ENCODE measurements around the gene GAS7. TPM values are rescaled to one million over a fixed set of nuclear protein-coding genes. Genes with fewer than 3 reads are reported as not detected.

Gene GAS7
- total RNA-seq, 1 experiment from 2014 or later, result 6.0 TPM

DNA sequence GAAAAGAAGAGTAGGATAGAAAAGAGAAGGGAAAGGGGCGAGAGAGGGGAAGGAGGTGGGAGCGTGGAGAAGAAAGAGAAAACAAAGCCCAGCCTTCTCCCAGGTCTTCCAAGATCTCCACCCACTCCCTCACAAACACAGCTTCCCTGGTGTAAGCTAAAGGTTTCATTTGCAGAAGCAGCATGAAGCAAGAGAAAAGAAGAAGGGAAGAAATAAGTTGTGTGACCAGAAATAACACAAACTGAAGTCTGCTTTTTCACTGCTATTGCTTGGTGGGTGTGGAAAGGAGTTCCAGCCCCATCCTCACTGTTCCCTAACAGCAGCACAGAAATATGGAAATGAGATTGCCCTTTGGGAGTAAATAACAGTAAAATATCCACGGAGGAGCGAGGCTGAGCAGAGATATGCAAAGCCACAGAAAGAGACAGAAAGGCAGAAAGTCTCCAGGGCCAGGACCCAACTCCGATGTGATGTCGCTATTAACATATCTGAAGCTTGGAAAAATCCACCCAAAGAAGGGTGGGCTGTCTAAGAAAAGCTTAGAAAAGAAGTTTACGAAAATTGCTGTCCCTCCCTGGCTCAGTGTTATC lies 10.3 kb upstream of the GAS7 start:
- no peak overlapping the region for H2BK120ac ChIP-seq (ENCODE audit: low read depth, low read length, poor library complexity, severe bottlenecking)
- no peak overlapping the region for H3K4ac ChIP-seq (ENCODE audit: low read depth, low read length)
- H3K9ac ChIP-seq (ENCODE audit: extremely low read depth, insufficient read length, low read length), result no peak overlapping the region
- no peak overlapping the region for H2BK20ac ChIP-seq (ENCODE audit: low read depth, low read length, poor library complexity, severe bottlenecking)
- H3K23me2 ChIP-seq (ENCODE audit: insufficient read length, low read depth, low read length, poor library complexity, severe bottlenecking), result no peaks in the 10 kb centered on the region
- H2BK15ac ChIP-seq (ENCODE audit: low read depth, low read length), result no peak overlapping the region
- H2AFZ ChIP-seq (ENCODE audit: low read length), result peak overlapping the region; percentile 66
- no peak overlapping the region for H2BK12ac ChIP-seq (ENCODE audit: insufficient read length, low read depth, low read length)
- H3K4me1 ChIP-seq (ENCODE audit: insufficient read depth, low read length), result peaks cover 3% of the 10 kb centered on the region; the same call in 1 of the 2 replicates
- no peak overlapping the region for H3T11ph ChIP-seq (ENCODE audit: low read length)
- H3K9me3 Mint-ChIP-seq, result peaks cover 23% of the 10 kb centered on the region in 2 experiments
- H3K27me3 ChIP-seq (ENCODE audit: insufficient read depth, low read length), result no peaks in the 10 kb centered on the region
- H4K8ac ChIP-seq (replicated peaks; ENCODE audit: insufficient read length, low read depth, low read length), result no peak overlapping the region
- H3K4me2 ChIP-seq (ENCODE audit: insufficient read depth, insufficient read length, low read length), result no peak overlapping the region
- no peaks in the 10 kb centered on the region for H4K20me1 ChIP-seq (ENCODE audit: control insufficient read depth, insufficient read depth, insufficient read length)
- H3K27me3 Mint-ChIP-seq (ENCODE audit: low read depth), result no peaks in the 10 kb centered on the region; the same call in 1 of the 2 replicates
- no peak overlapping the region for H3K14ac ChIP-seq (ENCODE audit: insufficient read depth, low read length)
- H3K23ac ChIP-seq (ENCODE audit: insufficient read length, low read depth, low read length), result no peak overlapping the region
- H3K4me1 Mint-ChIP-seq, result peaks cover 26 to 30% of the 10 kb centered on the region in 2 experiments
- peaks cover 11% of the 10 kb centered on the region for H3K9me3 ChIP-seq (ENCODE audit: control insufficient read depth, low read depth, low read length)
- H3K79me1 ChIP-seq (ENCODE audit: insufficient read depth, low read depth, low read length, poor library complexity, severe bottlenecking), result no peaks in the 10 kb centered on the region
- no peak for DNase-seq
- no peak overlapping the region for H4K5ac ChIP-seq (ENCODE audit: insufficient read length, low read depth, low read length)
- no peak overlapping the region for H4K91ac ChIP-seq (ENCODE audit: insufficient read length, low read depth, low read length)
- no peak overlapping the region for H2AK5ac ChIP-seq (ENCODE audit: insufficient read length, low read length)
- H2BK5ac ChIP-seq (ENCODE audit: insufficient read length, low read length), result no peak overlapping the region
- H3K18ac ChIP-seq (ENCODE audit: insufficient read length, low read depth, low read length), result no peak overlapping the region
- TF ChIP-seq, protein P1, sequence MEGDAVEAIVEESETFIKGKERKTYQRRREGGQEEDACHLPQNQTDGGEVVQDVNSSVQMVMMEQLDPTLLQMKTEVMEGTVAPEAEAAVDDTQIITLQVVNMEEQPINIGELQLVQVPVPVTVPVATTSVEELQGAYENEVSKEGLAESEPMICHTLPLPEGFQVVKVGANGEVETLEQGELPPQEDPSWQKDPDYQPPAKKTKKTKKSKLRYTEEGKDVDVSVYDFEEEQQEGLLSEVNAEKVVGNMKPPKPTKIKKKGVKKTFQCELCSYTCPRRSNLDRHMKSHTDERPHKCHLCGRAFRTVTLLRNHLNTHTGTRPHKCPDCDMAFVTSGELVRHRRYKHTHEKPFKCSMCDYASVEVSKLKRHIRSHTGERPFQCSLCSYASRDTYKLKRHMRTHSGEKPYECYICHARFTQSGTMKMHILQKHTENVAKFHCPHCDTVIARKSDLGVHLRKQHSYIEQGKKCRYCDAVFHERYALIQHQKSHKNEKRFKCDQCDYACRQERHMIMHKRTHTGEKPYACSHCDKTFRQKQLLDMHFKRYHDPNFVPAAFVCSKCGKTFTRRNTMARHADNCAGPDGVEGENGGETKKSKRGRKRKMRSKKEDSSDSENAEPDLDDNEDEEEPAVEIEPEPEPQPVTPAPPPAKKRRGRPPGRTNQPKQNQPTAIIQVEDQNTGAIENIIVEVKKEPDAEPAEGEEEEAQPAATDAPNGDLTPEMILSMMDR (conservative IDR thresholded peaks at IDR 0.05), result no peak
- no peak overlapping the region for H3K4me3 Mint-ChIP-seq
- WGBS (ENCODE audit: extremely low coverage, insufficient read length, low lambda C conversion rate), result no CpG with 5 or more reads among the region's 7 CpGs
- no peaks in the 10 kb centered on the region for H3K79me2 ChIP-seq (ENCODE audit: insufficient read depth, low read length)
- peaks cover 2 to 28% (median 14%) of the 10 kb centered on the region in 3 experiments for H3K36me3 Mint-ChIP-seq (ENCODE audit: insufficient read depth in 1 of 3, low read depth in 3 of 3)
- no peak overlapping the region for H3K56ac ChIP-seq (ENCODE audit: insufficient read length, low read depth, low read length)
- H3K27ac ChIP-seq (ENCODE audit: insufficient read length, low read depth, low read length), result no peak overlapping the region
- peak overlapping the region in 2 of 3 experiments; percentile 3 to 63; a peak in 2 of 7 replicates for H3K27ac Mint-ChIP-seq
